Small intestine (tissue), 7 donors: ENCODE data around the gene ZNF319. TPM values are rescaled to one million over a fixed set of nuclear protein-coding genes. Genes with fewer than 3 reads are reported as not detected.

Experiments used
- DNase-seq, 2 donors: peaks; one replicate each; pipeline versions ENCODE4 v3.0.0 to v3.0.0-alpha.2; 2013
- FAIRE-seq: peaks from 2 replicates; lab custom pipeline; 2012; peaks lifted over from hg19 to GRCh38; lab: Jason Lieb, UNC
- H3K27ac ChIP-seq, 3 donors: one replicate each; pipeline ENCODE4 v1.5.1; 2013; ENCODE audit warnings: low read length in 2 of 3, mild to moderate bottlenecking in 2 of 3, control low read depth in 1 of 3, inconsistent platforms in 1 of 3, low read depth in 1 of 3, moderate library complexity in 1 of 3
- H3K27me3 ChIP-seq, 3 donors: one replicate each; pipeline ENCODE4 v1.6.1; 2013; ENCODE audit warnings: low read length in 3 of 3, inconsistent platforms in 1 of 3; ENCODE audit not compliant: control insufficient read depth in 3 of 3, insufficient read depth in 3 of 3
- H3K36me3 ChIP-seq, 3 donors: one replicate each; pipeline ENCODE4 v1.6.1; 2013; ENCODE audit warnings: low read length in 3 of 3, inconsistent platforms in 1 of 3, low read depth in 1 of 3, mild to moderate bottlenecking in 1 of 3, moderate library complexity in 1 of 3; ENCODE audit not compliant: control insufficient read depth in 3 of 3, insufficient read depth in 2 of 3
- H3K4me1 ChIP-seq, 3 donors: one replicate each; pipeline ENCODE4 v1.6.1; 2013; ENCODE audit warnings: low read length in 2 of 3, inconsistent platforms in 1 of 3, low read depth in 1 of 3, mild to moderate bottlenecking in 1 of 3, moderate library complexity in 1 of 3; ENCODE audit not compliant: control insufficient read depth in 3 of 3, insufficient read depth in 2 of 3
- H3K4me3 ChIP-seq, 3 donors: one replicate each; pipeline ENCODE4 v1.5.1; 2013; ENCODE audit warnings: low read length in 3 of 3, control low read depth in 1 of 3, inconsistent platforms in 1 of 3, low read depth in 1 of 3, mild to moderate bottlenecking in 1 of 3, moderate library complexity in 1 of 3
- H3K9me3 ChIP-seq, 2 donors: one replicate each; pipeline ENCODE4 v1.6.1; 2013; ENCODE audit warnings: low read depth in 1 of 2, low read length in 1 of 2; ENCODE audit not compliant: control insufficient read depth in 2 of 2, insufficient read depth in 1 of 2
- WGBS, 3 donors: extraction: QIAGEN DNeasy Blood & Tissue Kit; methylation state at CpG; one replicate each; pipeline ENCODE4 v1.1.7; 2013; 5-methylcytosine and 5-hydroxymethylcytosine counted together
- polyA plus RNA-seq, 4 donors: library from polyadenylated mRNA; stranded (reverse) in 3 of 4; unstranded in 1 of 4; fragments of 200-250 nt in 3 of 4; fragments of 120-200 nt in 1 of 4; gene quantifications; one replicate each; pipeline versions ENCODE4 v1.2.1 to v1.2.3, GENCODE V29; 2013
- donor health status: healthy with polysubstance abuse.
- donor health status: control.
- donor health status: control.
- donor health status: Bipolar disorder and iron deficiency.
- donor health status: healthy.

ZNF319 gene
- polyA plus RNA-seq, 4 donors: 2.2 to 5.6 (median 3.2) TPM

GRCh38 chr16:57999366-57999970 lies 1.0 kb downstream of the ZNF319 start:
- peaks cover 0 to 47% (median 0%) of the 10 kb centered on the region in 3 donors for H3K36me3 ChIP-seq
- no peaks in the 10 kb centered on the region for H3K27me3 ChIP-seq
- H3K4me1 ChIP-seq: peaks cover 0 to 12% (median 0%) of the 10 kb centered on the region in 3 donors
- peak overlapping the region in 2 of 3 donors; percentile 66 to 71 for H3K27ac ChIP-seq
- H3K9me3 ChIP-seq: no peaks in the 10 kb centered on the region
- FAIRE-seq: no peak
- WGBS, 3 donors: 14 to 21% (median 18%) methylated on average over 6 of the region's 6 CpGs
- H3K4me3 ChIP-seq: peak overlapping the region; percentile 41 to 85 (median 78)
- peak; percentile 16 to 19 for DNase-seq

DNA sequence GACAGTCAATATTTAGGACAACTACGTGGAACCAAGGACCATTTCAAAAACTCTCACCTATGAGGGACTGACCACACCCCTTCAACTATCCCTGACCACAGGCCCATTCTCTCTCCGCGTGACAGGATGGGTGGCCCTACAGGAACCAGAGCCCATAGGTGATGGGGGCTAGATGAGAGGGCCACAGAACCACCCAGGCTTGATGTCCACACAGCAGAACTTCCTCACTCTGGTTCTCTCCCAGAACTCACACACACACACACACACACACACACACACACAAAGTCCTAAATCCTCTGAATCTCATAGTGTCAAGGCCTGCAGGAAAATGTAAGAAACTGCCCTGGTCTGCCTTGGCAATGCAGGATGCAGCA lies 1.5 kb downstream of the ZNF319 start:
- 74 to 81% (median 75%) methylated on average over 3 of the region's 3 CpGs for WGBS, 3 donors
- H3K4me3 ChIP-seq: no peak overlapping the region
- DNase-seq (no peak), FAIRE-seq (no peak)
- peaks cover 0 to 52% (median 0%) of the 10 kb centered on the region in 3 donors for H3K36me3 ChIP-seq
- no peaks in the 10 kb centered on the region for H3K27me3 ChIP-seq
- peak overlapping the region in 1 of 3 donors; percentile 12 for H3K27ac ChIP-seq
- H3K9me3 ChIP-seq: no peaks in the 10 kb centered on the region
- peaks cover 0 to 12% (median 0%) of the 10 kb centered on the region in 3 donors for H3K4me1 ChIP-seq

GRCh38 chr16:57998486-57998885 lies 2.0 kb downstream of the ZNF319 start:
- DNase-seq (peak in 1 of 2 donors; percentile 45), FAIRE-seq (no peak)
- H3K4me3 ChIP-seq: no peak overlapping the region
- peaks cover 0 to 12% (median 0%) of the 10 kb centered on the region in 3 donors for H3K4me1 ChIP-seq
- H3K36me3 ChIP-seq: peaks cover 0 to 57% (median 0%) of the 10 kb centered on the region in 3 donors
- no peaks in the 10 kb centered on the region for H3K9me3 ChIP-seq
- 56 to 74% (median 57%) methylated on average over 8 of the region's 8 CpGs for WGBS, 3 donors
- no peaks in the 10 kb centered on the region for H3K27me3 ChIP-seq
- no peak overlapping the region for H3K27ac ChIP-seq

DNA sequence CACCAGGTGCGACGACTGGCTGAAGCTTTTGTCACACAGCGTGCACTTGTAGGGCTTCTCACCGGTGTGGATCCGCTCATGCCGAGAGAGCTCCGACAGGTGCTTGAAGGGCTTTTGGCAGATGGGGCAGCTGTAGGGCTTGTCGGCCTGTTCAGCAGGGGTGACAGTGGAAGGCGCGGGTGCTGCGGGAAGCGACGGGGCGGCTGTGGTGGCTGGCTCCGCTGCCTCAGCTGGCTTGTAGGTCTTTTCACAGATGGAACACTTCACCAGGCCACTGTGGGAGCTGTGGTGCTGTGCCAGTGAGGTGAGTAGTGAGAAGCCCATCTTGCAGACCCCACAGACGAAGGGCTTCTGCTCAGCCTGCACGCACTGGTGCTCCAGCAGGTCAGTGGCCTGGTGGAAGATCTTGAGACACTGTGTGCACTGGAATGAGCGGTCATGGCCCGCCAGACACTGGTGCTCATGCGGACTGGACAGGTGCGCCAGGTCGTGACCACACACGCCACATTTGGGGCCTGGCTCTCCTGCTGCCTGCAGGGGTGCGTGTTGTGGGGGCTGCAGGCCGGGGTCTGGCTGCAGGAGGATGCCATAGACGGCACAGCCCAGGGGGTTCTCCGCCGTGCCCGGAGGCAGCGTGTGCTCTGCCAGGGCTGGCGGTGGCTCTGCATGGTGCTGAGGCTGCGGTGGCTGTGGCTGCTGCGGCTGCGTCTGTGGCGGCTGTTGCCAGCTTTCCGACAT lies 2.8 kb downstream of the ZNF319 start:
- Histone ChIP-seq H3K36me3 (peaks cover 0 to 58% (median 0%) of the 10 kb centered on the region in 3 donors), H3K9me3 (no peaks in the 10 kb centered on the region), H3K27me3 (no peaks in the 10 kb centered on the region), H3K27ac (no peak overlapping the region), H3K4me1 (peaks cover 0 to 12% (median 0%) of the 10 kb centered on the region in 3 donors), H3K4me3 (no peak overlapping the region)
- FAIRE-seq (no peak), DNase-seq (no peak)
- WGBS, 3 donors: 92 to 96% (median 95%) methylated on average over 33 to 36 of the region's 36 CpGs

- Histone ChIP-seq H3K36me3 (peaks cover 0 to 55% (median 0%) of the 10 kb centered on the region in 3 donors), H3K4me1 (peaks cover 0 to 12% (median 0%) of the 10 kb centered on the region in 3 donors), H3K9me3 (no peaks in the 10 kb centered on the region), H3K4me3 (no peak overlapping the region), H3K27ac (no peak overlapping the region), H3K27me3 (no peaks in the 10 kb centered on the region)
- FAIRE-seq (no peak), DNase-seq (no peak)
- WGBS, 3 donors: 96 to 99% (median 98%) methylated on average over 35 of the region's 35 CpGs
Observed at GRCh38 chr16:57997176-57997527, 3.3 kb downstream of the ZNF319 start.

DNA sequence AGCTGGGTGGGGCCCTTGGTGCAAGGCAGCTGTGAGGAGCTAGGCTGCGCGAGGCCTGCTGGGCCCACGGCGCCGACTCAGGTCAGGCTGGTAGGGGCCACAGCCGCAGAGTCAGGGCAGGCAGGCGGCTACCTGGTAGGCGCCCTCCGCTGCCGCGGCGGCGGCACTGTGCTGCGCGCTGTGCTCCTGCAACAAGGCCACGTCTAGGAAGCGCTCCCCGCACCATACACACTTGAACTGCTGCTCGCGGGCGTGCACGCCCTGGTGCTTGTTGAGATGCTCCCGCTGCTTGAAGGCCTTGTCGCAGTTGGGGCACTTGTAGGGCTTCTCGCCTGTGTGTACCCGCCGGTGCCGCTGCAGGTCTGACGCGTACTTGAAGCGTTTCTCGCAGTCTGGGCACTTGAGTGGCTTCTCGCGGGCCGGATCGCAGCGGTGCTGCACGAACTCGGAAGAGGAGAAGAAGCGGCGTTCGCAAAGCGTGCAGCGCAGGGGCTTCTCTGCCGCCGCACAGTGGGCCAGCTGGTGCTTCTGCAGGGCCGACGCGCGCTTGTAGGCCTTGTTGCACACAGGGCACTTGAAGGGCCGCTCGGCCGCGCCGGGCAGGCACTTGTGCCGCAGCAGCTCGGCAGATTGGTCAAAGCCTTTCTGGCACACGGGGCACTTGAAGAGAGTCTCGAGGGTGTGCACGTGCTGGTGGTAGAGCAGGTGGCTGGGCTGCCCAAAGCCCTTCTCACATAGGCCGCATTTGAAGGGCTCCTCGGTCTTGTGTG lies 3.9 kb downstream of the ZNF319 start:
- no peaks in the 10 kb centered on the region for H3K27me3 ChIP-seq
- peaks cover 0 to 9% (median 0%) of the 10 kb centered on the region in 3 donors for H3K4me1 ChIP-seq
- 97 to 98% (median 98%) methylated on average over 57 to 62 of the region's 62 CpGs for WGBS, 3 donors
- H3K27ac ChIP-seq: no peak overlapping the region
- no peaks in the 10 kb centered on the region for H3K9me3 ChIP-seq
- no peak for FAIRE-seq
- H3K36me3 ChIP-seq: peaks cover 0 to 55% (median 0%) of the 10 kb centered on the region in 3 donors
- no peak for DNase-seq
- no peak overlapping the region for H3K4me3 ChIP-seq

DNA sequence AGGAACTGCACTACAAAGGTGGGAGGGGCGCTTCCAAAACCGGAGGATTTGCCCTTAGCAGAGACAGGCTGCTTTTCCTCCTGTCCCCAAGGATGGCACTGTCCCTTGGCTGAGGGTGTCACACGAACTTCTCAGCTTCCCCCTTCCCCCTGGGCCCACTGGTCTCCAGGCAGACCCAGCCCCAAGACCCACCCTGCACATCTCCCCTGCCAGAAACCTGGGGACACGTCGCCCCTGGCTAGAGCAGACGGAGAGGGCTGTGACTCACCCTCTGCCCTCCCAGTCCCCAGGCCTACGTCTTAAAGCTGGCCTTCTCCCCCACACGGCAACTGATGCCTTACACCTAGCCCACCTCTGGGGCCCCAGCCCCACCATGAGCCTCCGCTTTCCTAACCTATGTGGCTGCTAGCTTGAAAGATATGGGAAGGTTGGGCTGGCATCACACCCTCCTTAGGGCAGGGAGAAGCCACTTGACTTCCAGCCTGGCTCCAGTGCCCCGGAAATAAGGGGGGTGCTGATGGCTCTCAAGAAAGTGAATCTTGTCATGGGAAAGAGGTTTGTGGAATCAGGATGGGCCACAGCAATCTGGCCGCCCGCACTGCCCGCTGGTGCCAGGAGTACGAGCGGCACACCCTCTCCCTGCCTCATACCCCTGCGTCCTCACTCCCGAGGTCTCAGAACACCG lies 4.6 kb downstream of the ZNF319 start:
- H3K9me3 ChIP-seq: no peaks in the 10 kb centered on the region
- H3K27me3 ChIP-seq: no peaks in the 10 kb centered on the region
- 92 to 93% (median 93%) methylated on average over 18 of the region's 18 CpGs for WGBS, 3 donors
- FAIRE-seq (no peak), DNase-seq (no peak)
- H3K27ac ChIP-seq: no peak overlapping the region
- peaks cover 0 to 7% (median 0%) of the 10 kb centered on the region in 3 donors for H3K4me1 ChIP-seq
- H3K4me3 ChIP-seq: no peak overlapping the region
- peaks cover 0 to 55% (median 0%) of the 10 kb centered on the region in 3 donors for H3K36me3 ChIP-seq

DNA sequence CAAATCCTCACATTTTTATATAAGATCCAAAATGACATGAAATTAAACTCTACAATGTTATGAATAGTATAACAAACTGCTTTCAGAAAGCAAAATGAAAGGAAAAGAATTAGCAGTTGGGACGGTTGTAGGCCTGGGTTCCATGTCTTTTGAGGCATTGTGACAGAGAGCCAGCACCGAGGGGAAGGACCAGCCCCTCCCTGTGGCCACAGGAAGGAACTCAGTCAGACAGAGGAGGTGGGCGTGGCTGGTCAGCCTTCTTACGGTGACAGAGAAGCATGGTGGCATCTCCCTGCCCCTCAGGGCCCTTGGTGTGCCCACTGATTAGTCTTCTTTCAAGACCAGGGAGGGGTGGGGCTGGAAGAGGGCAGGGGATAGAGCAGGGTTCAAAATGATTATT lies 5.7 kb downstream of the ZNF319 start:
- Histone ChIP-seq H3K4me1 (peaks cover 0 to 4% (median 0%) of the 10 kb centered on the region in 3 donors), H3K36me3 (peaks cover 0 to 55% (median 0%) of the 10 kb centered on the region in 3 donors), H3K9me3 (no peaks in the 10 kb centered on the region), H3K4me3 (no peak overlapping the region), H3K27me3 (no peaks in the 10 kb centered on the region), H3K27ac (no peak overlapping the region)
- peak; percentile 40 to 43 for DNase-seq
- no peak for FAIRE-seq
- WGBS, 3 donors: 22 to 31% (median 24%) methylated on average over 4 of the region's 4 CpGs
